Body of pancreas (tissue), 4 donors: ENCODE data around the gene RXFP4.

Experiments
- CTCF ChIP-seq, 7 experiments: fragments of 450-650 bp in 4 of 7; fragments of 200-600 bp in 3 of 7; sonication (generic) in 3 of 7; IDR thresholded peaks; one replicate each; pipeline ENCODE4 v1.5.1; 2016 to 2019; ENCODE audit warnings: antibody characterized with exemption in 7 of 7
- POLR2A ChIP-seq, 3 donors: fragments of 450-650 bp; IDR thresholded peaks; one replicate each; pipeline ENCODE4 v1.6.1; 2016; ENCODE audit warnings: antibody characterized with exemption in 3 of 3, mild to moderate bottlenecking in 2 of 3

GRCh38 chr1:155909894-155910293 is 31.5 kb upstream of the RXFP4 start:
- TF ChIP-seq CTCF (IDR thresholded peaks at IDR 0.05) (no peak), POLR2A (IDR thresholded peaks at IDR 0.05) (no peak)
